PC-3 (cell line): ENCODE results near the gene SLIT1. TPM values are rescaled to one million over a fixed set of nuclear protein-coding genes. Genes with fewer than 3 reads are reported as not detected.

Experiments used
- ATAC-seq: fragments of 200-7000 bp; cut with Tn5 transposase; 2 replicates; pipeline ENCODE4 v1.9.1; 2020; ENCODE audit warnings: mild to moderate bottlenecking, moderate library complexity
- BruUV-seq: library from RNA; stranded (reverse); fragments of 400-500 nt; replicated peaks from 2 replicates; lab custom pipeline; 2021; lab: Mats Ljungman, UMichigan
- CTCF ChIA-PET: fragments of 300-600 bp; sonication (Branson Sonifier 250); formaldehyde crosslinking; loops from one replicate; lab custom pipeline; 2022; ENCODE audit warnings: antibody characterized with exemption; lab: Charles Lee
- POLR2A ChIA-PET: fragments of 300-600 bp; sonication (Branson Sonifier 250); formaldehyde crosslinking; loops from one replicate; lab custom pipeline; 2022; ENCODE audit warnings: antibody characterized with exemption; ENCODE audit not compliant: unreplicated experiment; lab: Charles Lee
- DNase-seq: peaks from one replicate; pipeline ENCODE4 v3.0.0-alpha.2; 2015
- H2AFZ ChIP-seq: fragments of 300-600 bp; sonication (generic); 2 replicates; pipeline ENCODE4 v1.6.0; 2016; ENCODE audit warnings: antibody characterized with exemption, low read length
- H3F3A ChIP-seq: fragments of 300-600 bp; sonication (generic); one replicate; pipeline ENCODE4 v1.6.0; 2017; ENCODE audit warnings: antibody characterized with exemption, low read length, control low read depth, mild to moderate bottlenecking; ENCODE audit not compliant: unreplicated experiment
- H3K27ac ChIP-seq: fragments of 300-600 bp; sonication (generic); 2 replicates; pipeline ENCODE4 v1.5.1; 2016; ENCODE audit warnings: mild to moderate bottlenecking, low read length
- H3K27me3 ChIP-seq: fragments of 300-600 bp; sonication (generic); 2 replicates; pipeline ENCODE4 v1.6.1; 2016; ENCODE audit warnings: low read length, mixed read lengths
- H3K36me3 ChIP-seq: fragments of 300-600 bp; sonication (generic); 2 replicates; pipeline ENCODE4 v1.6.1; 2016; ENCODE audit warnings: low read depth, mixed run types, low read length, mixed read lengths
- H3K4me1 ChIP-seq: fragments of 300-600 bp; sonication (generic); 2 replicates; pipeline ENCODE4 v1.5.1; 2016; ENCODE audit warnings: low read length; ENCODE audit not compliant: insufficient read depth
- H3K4me2 ChIP-seq: fragments of 300-600 bp; sonication (generic); 2 replicates; pipeline ENCODE4 v1.6.0; 2016; ENCODE audit warnings: low read length
- H3K4me3 ChIP-seq: fragments of 300-600 bp; sonication (generic); 2 replicates; pipeline ENCODE4 v1.5.1; 2016; ENCODE audit warnings: mild to moderate bottlenecking, low read length, mixed read lengths
- H3K79me2 ChIP-seq: fragments of 300-600 bp; sonication (generic); 2 replicates; pipeline ENCODE4 v1.6.1; 2017; ENCODE audit warnings: low read length, mixed read lengths
- H3K9ac ChIP-seq: fragments of 300-600 bp; sonication (generic); 2 replicates; pipeline ENCODE4 v1.6.0; 2016; ENCODE audit warnings: mild to moderate bottlenecking, low read length
- H3K9me2 ChIP-seq: fragments of 300-600 bp; sonication (generic); replicated peaks from 2 replicates; pipeline ENCODE4 v1.6.1; 2016; ENCODE audit warnings: mixed run types, low read length, mixed read lengths
- H3K9me3 ChIP-seq: fragments of 300-600 bp; sonication (generic); 2 replicates; pipeline ENCODE4 v1.6.1; 2016; ENCODE audit warnings: low read length, mixed read lengths
- H4K20me1 ChIP-seq: fragments of 300-600 bp; sonication (generic); 2 replicates; pipeline ENCODE4 v1.6.1; 2016; ENCODE audit warnings: low read length, mixed read lengths
- EZH2 ChIP-seq: fragments of 300-600 bp; sonication (generic); IDR thresholded peaks from one replicate; pipeline ENCODE4 v1.6.1; 2017; ENCODE audit warnings: antibody characterized with exemption, mild to moderate bottlenecking, low read length; ENCODE audit not compliant: unreplicated experiment
- EZH2phosphoT487 ChIP-seq: fragments of 300-600 bp; sonication (generic); IDR thresholded peaks from 2 replicates; pipeline ENCODE4 v1.6.1; 2018; ENCODE audit warnings: mild to moderate bottlenecking, antibody characterized with exemption, low read length, borderline replicate concordance
- intact Hi-C: fragments of 100-400 bp; cut with micrococcal nuclease; formaldehyde crosslinking; loops from 2 replicates; pipeline ENCODE4 v1.9.0; 2023
- total RNA-seq: library from RNA; depleted of rRNA; stranded (reverse); fragments of >200 nt; gene quantifications from 2 replicates; pipeline ENCODE4 v1.2.3, GENCODE V29; 2014
- TF ChIP-seq, protein P1 (sequence below): fragments of 300-600 bp; sonication (generic); conservative IDR thresholded peaks from 2 replicates; pipeline ENCODE4 v1.5.1; 2017; ENCODE audit warnings: antibody characterized with exemption, low read depth, mild to moderate bottlenecking, low read length

SLIT1 gene
- total RNA-seq, 1 experiment from 2014 or later = not detected

DNA sequence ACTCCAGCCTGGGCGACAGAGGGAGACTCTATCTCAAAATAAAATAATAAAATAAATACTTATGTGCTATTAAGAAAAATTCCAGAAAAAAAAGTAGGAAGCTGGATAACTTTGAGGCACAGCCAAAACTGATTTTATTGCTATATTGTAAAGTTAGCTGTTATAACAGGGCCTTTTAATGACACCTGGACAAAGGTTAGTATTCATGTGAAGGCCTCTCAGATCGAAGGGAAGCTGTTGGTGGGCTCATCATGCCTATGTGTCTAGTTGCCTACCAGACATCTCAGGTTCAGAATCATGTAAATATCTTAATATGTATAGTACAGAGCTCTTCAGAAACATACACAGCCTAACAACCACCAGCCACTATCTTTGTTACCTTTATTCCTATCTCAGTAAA, 210.6 kb downstream of the SLIT1 start:
- no peaks in the 10 kb centered on the region for H3K9me3 ChIP-seq
- ATAC-seq = no peak
- CTCF ChIA-PET = no interaction called here
- no peak overlapping the region for H3K4me2 ChIP-seq
- intact Hi-C loops = no loop called here
- H3K4me3 ChIP-seq = no peak overlapping the region
- H3K36me3 ChIP-seq = no peaks in the 10 kb centered on the region
- POLR2A ChIA-PET = no interaction called here
- TF ChIP-seq EZH2 (no peak), EZH2phosphoT487 (no peak)
- TF ChIP-seq, protein P1, sequence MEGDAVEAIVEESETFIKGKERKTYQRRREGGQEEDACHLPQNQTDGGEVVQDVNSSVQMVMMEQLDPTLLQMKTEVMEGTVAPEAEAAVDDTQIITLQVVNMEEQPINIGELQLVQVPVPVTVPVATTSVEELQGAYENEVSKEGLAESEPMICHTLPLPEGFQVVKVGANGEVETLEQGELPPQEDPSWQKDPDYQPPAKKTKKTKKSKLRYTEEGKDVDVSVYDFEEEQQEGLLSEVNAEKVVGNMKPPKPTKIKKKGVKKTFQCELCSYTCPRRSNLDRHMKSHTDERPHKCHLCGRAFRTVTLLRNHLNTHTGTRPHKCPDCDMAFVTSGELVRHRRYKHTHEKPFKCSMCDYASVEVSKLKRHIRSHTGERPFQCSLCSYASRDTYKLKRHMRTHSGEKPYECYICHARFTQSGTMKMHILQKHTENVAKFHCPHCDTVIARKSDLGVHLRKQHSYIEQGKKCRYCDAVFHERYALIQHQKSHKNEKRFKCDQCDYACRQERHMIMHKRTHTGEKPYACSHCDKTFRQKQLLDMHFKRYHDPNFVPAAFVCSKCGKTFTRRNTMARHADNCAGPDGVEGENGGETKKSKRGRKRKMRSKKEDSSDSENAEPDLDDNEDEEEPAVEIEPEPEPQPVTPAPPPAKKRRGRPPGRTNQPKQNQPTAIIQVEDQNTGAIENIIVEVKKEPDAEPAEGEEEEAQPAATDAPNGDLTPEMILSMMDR = no peak
- no peak overlapping the region for H3K27ac ChIP-seq
- H3K27me3 ChIP-seq = no peaks in the 10 kb centered on the region
- H2AFZ ChIP-seq = no peak overlapping the region
- no peak overlapping the region for H3K9ac ChIP-seq
- DNase-seq = no peak
- no peaks in the 10 kb centered on the region for H3F3A ChIP-seq
- no peaks in the 10 kb centered on the region for H3K9me2 ChIP-seq
- H4K20me1 ChIP-seq = no peaks in the 10 kb centered on the region
- H3K4me1 ChIP-seq = no peaks in the 10 kb centered on the region
- no peaks in the 10 kb centered on the region for H3K79me2 ChIP-seq
- BruUV-seq = no TSS peak

DNA sequence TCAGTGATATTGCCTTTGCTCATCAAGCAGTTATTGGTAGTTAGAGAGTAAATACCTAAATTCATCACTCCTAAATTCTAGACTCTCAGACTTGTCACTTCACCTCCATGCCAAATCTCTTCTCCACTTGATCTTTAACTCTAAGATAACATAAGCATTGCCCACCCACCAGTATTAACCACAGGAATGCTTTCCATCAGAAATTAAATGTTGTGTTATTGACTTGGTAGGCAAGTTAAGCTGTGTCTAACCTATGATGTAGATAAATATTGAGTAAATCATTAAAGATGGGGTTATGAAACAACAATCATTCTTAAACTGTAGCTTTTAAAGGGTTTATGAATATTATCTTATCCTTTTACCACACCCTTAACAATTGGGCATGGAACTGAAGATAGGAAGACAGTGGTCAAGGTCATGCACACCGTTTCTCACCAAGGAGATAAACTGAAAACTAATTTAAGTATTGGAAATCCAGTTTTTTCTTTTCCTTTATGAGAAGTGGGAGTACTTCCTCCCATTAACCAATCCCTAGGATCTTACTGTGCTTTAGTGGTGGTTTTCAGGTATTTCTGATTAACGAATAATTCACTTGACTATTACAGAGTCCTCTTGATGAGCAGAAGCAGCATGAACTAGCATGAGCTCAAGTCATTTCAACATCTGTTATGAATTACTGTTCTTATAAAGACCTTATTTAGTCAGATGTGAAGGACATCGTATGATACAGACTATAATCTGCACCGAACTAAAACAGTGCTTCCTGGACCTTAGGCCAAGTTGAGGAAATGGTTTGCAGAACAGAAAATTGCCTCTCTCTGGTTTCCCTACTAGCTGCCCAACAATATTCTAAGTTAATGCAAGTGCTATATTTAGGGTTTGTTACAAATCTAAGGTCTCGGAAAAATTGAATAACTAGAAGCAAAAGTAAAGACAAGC, 211.7 kb downstream of the SLIT1 start:
- Histone ChIP-seq H3K36me3 (no peaks in the 10 kb centered on the region), H3F3A (no peaks in the 10 kb centered on the region), H3K4me2 (no peak overlapping the region), H3K4me3 (no peak overlapping the region), H2AFZ (no peak overlapping the region), H3K27me3 (no peaks in the 10 kb centered on the region), H3K9me2 (no peaks in the 10 kb centered on the region), H3K9ac (no peak overlapping the region), H4K20me1 (no peaks in the 10 kb centered on the region), H3K4me1 (no peaks in the 10 kb centered on the region), H3K9me3 (no peaks in the 10 kb centered on the region), H3K27ac (no peak overlapping the region), H3K79me2 (no peaks in the 10 kb centered on the region)
- ATAC-seq = no peak
- DNase-seq = no peak
- ChIA-PET POLR2A (no interaction called here), CTCF (no interaction called here)
- TF ChIP-seq EZH2phosphoT487 (no peak), EZH2 (no peak)
- TF ChIP-seq, protein P1 = no peak
- no TSS peak for BruUV-seq
- intact Hi-C loops = no loop called here

DNA sequence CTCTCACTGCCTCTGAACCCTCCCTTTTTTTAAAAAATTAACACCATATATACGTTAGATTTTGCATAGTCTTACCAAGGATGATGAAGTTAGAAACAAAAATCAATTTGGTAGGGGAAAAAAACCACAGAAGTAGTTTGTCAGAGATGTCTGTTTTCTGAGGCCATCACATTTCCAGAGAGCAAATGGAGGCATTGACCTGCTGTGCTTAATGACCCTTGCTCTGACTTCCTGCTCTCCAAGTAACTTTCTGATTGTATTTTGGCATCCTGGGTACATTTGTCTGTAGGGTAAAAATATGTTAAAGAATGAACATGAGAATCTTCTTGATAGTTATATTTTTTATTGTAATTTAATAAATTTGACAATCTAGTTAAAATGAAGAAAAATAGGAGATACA, 213.5 kb downstream of the SLIT1 start:
- ChIA-PET CTCF (no interaction called here), POLR2A (no interaction called here)
- no peaks in the 10 kb centered on the region for H3K27me3 ChIP-seq
- no peak for DNase-seq
- no peaks in the 10 kb centered on the region for H3K9me3 ChIP-seq
- no peaks in the 10 kb centered on the region for H3K79me2 ChIP-seq
- no peak for TF ChIP-seq EZH2phosphoT487
- TF ChIP-seq, protein P1 = no peak
- no peak for TF ChIP-seq EZH2
- no peaks in the 10 kb centered on the region for H3K36me3 ChIP-seq
- no TSS peak for BruUV-seq
- no peak overlapping the region for H3K27ac ChIP-seq
- H3K4me2 ChIP-seq = no peak overlapping the region
- no peaks in the 10 kb centered on the region for H4K20me1 ChIP-seq
- H3K4me1 ChIP-seq = peaks cover 5% of the 10 kb centered on the region; the same call in 1 of the 2 replicates
- H3K9me2 ChIP-seq = no peaks in the 10 kb centered on the region
- H3K4me3 ChIP-seq = no peak overlapping the region
- H3K9ac ChIP-seq = no peak overlapping the region
- H2AFZ ChIP-seq = no peak overlapping the region
- ATAC-seq = no peak
- intact Hi-C loops = no loop called here
- H3F3A ChIP-seq = no peaks in the 10 kb centered on the region
